ENCODE results near the gene NEK6.
"Not testable (repeated sequence)": the region's sequence is repeated elsewhere in the genome, so short reads cannot be mapped to it uniquely, and the experiment has no call there.

Gene NEK6

GRCh38 chr9:124222918-124223720 is 34.6 kb upstream of the NEK6 start:
- peak overlapping the region in 4 of 21 experiments; percentile 27 to 49 (median 40) for H3K27ac ChIP-seq
- H3K4me3 ChIP-seq = no peak overlapping the region

DNA sequence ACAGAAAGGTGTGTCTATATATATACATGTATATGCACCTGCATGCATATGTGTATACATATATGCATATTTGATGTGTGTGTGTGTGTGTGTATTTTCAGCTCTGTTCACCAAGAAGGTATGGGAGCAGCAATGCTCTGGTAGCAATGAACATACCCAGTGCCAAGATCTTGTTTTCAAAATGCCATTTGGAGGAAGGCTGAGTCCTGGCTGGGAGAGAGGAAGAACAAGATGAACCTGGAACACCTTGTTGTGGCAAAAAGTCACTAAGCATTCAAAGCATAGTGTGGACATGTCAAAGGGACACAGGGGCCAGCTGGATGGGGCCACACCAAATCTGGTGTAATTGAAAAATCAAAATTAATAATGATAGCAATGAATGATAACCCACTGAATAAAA is 31.8 kb upstream of the NEK6 start:
- Histone ChIP-seq H3K27ac (no peak overlapping the region), H3K4me3 (no peak overlapping the region)

DNA sequence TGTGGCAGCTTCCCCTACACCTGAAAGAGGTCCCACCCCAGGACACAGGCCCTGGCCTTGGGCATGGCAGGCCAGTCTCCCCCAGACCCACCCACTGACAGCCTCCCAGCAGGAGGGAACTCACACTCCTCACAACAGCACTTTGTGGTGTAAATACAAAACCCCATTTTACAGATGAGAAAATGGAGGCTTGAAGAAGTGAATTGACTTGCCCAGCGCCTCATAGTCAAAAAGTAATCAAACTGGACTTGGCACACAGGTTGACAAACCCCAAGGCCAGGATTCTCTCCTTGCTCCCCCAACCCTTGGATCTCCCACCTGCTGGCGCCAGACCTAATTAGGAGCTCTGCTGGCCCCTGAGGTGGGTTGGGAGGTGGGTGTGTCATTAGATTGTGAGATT is 29.2 kb upstream of the NEK6 start:
- H3K4me3 ChIP-seq = no peak overlapping the region
- H3K27ac ChIP-seq = no peak overlapping the region

DNA sequence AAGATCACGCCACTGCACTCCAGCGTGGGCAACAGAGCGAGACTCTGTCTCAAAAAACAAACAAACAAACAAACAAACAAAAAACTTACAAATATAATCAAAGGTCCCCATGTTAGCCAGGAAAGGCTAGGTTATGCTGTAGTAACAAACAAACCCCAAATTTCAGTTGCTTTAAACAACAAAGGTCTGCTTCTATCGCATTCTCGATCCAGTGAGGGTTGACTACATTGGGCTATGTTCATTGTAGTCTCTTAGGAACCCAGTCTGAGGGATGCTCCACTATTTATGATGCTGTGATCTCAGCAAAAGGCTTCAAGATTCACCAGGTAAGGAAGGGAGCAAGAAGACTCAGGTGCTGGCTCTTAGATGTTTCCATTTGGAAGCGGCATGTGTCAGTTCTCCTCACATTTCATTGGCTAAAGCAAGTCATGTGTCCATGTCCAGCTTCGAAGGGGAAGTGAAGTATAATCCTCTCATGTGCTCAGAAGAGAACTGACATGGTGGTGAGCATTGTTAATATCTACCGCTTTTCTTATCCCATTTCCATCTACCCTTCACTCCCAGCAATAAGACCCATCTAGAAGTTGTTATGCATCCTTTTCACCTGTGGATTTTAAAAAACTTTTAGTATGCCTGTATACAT is 26.5 kb upstream of the NEK6 start:
- Histone ChIP-seq H3K4me3 (no peak overlapping the region), H3K27ac (no peak overlapping the region)

DNA sequence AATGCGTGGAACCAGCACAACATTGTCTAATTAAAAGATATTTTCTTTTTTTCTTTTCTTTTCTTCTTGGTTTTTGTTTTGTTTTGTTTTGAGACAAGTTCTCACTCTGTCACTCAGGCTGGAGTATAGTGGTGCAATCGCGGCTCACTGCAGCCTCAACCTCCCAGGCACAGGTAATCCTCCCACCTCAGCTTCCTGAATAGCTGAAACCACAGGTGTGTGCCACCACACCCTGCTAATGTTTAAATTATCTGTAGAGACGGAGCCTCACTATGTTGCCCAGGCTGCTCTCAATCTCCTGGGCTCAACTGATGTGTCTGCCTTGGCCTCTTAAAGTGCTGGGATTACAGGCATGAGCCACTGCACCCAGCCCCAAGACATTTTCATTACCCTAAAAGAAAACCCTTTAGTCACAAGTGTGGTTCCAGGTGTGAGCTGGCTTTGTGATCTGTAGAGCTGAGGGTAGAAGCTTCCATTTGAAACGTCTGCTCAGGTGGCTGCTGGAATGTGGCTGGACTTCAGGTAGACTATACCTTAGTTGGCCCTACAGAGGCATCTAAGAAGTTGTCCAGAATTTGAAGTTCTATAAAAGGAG is 19.1 kb upstream of the NEK6 start:
- H3K4me3 ChIP-seq = no peak overlapping the region
- H3K27ac ChIP-seq = peak overlapping the region in 1 of 21 experiments; percentile 74

- Histone ChIP-seq H3K4me3 (no peak overlapping the region), H3K27ac (peak overlapping the region in 5 of 21 experiments; percentile 4 to 74 (median 17))
Observed at GRCh38 chr9:124239249-124240073, 18.3 kb upstream of the NEK6 start.

DNA sequence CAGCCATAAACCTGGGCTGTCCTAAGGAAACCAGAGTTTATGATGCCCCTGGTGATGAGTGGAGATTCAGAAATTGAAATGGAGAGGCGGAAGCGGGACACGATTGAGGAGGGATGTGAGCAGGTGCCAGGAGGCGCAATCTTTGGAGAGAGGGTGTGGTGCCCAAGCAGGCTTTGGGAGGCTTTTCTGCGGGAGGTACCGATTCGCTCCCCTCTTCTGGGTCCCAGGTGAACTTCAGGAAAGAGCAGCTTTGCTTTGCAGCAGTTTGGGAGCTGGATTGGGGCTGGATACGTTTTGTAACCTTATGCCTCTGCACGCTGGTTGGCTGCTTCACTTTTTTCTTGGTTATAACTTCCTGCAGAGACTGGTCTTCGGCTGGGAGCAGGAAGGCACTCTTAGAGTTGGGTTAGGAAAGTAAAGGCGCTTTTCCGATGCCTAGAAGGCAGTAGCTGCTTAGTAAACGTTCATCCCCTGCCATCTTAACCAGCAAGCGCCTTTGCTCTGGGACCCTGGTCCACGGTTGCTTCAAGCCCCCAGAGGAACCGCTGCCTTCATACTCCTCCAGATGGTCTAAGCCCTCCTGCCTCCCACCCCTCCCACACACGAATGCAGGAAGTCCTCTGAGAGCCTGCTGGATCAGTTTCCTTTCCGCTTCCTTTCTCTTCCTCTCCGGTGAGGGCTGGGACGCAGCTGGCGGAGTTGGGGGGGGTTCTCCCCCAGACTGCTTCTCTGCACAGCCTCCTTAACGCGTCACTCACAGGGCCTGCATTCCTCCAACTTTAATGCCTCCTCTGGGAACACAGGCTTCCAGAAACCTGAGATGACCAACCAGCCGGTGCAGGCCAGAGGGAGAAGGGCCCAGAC is 15.2 kb upstream of the NEK6 start:
- peak overlapping the region in 17 of 21 experiments; percentile 1 to 63 (median 39) for H3K27ac ChIP-seq
- peak overlapping the region in 2 of 7 experiments; percentile 12 to 33 for H3K4me3 ChIP-seq

GRCh38 chr9:124247393-124247792 is 10.4 kb upstream of the NEK6 start:
- not testable (repeated sequence) for H3K4me3 ChIP-seq

DNA sequence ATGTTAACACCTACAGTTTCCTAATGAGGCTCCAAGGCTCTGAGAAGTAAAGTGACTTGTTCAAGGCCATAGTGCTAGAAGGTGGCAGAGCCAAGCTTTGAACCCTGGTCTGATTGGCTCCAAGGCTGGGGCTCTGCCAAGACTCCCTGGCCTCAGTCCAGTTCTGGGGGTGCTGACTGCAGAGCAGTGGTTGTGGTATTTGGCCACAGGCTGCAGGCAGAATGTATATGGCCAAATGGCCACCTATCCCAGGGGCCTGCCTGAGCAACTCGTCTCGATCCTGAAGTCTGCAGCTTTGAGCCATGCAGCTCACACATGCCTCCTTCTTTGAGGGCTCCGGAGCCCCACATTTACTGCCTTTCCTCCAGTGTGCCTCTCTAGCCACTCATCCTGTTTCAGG is 9.7 kb upstream of the NEK6 start:
- H3K4me3 ChIP-seq = no peak overlapping the region
- H3K27ac ChIP-seq = no peak overlapping the region

More at GRCh38 chr9:124247393-124247792, 10.4 kb upstream of the NEK6 start:
- not testable (repeated sequence) for H3K27ac ChIP-seq

- H3K27ac ChIP-seq = no peak overlapping the region
- H3K4me3 ChIP-seq = no peak overlapping the region
Observed at GRCh38 chr9:124248960-124249359, 8.8 kb upstream of the NEK6 start.

GRCh38 chr9:124251204-124251603 is 6.5 kb upstream of the NEK6 start:
- Histone ChIP-seq H3K4me3 (no peak overlapping the region), H3K27ac (no peak overlapping the region)

- no peak overlapping the region for H3K4me3 ChIP-seq
- no peak overlapping the region for H3K27ac ChIP-seq
Observed at GRCh38 chr9:124251605-124252378, 6.0 kb upstream of the NEK6 start.

- H3K4me3 ChIP-seq, H3K27ac ChIP-seq: not testable (repeated sequence)
Observed at GRCh38 chr9:124252878-124253277, 4.9 kb upstream of the NEK6 start.

DNA sequence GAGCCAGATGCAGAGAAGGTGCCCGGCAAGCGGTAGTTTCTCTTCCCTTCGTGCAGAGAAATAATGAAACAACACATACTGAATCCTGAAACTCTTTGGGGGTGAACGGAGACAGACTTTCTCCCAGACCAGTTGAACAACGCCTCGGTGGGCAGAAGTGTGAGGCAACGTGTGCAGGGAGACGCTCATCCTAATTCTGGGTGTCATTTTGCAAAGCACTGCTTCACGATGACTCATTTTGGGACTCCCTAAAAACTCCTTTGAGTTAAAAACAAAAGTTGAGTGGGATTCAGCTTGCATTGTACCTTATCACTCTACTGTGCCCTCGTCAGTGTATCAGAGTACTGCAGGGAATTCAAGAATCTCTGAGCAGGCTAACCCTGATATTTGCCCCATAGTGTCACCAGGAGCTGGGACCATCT is 3.5 kb upstream of the NEK6 start:
- H3K4me3 ChIP-seq = no peak overlapping the region
- peak overlapping the region in 1 of 21 experiments; percentile 7 for H3K27ac ChIP-seq

- no peak overlapping the region for H3K4me3 ChIP-seq
- H3K27ac ChIP-seq = no peak overlapping the region
Observed at GRCh38 chr9:124255222-124255621, 2.5 kb upstream of the NEK6 start.

- Histone ChIP-seq H3K27ac (peak overlapping the region in 6 of 21 experiments; percentile 10 to 80 (median 34)), H3K4me3 (no peak overlapping the region)
Observed at GRCh38 chr9:124256517-124257069, 1.2 kb upstream of the NEK6 start.

- Histone ChIP-seq H3K4me3 (peak overlapping the region in 6 of 7 experiments; percentile 22 to 77 (median 46)), H3K27ac (peak overlapping the region in 15 of 21 experiments; percentile 2 to 86 (median 60))
Observed at GRCh38 chr9:124257070-124257843, 492 bp upstream of the NEK6 start.

All from skin epidermis (tissue), 12 donors.